K562 (cell line): ENCODE data around the gene PRTFDC1. TPM values are rescaled to one million over a fixed set of nuclear protein-coding genes. Genes with fewer than 3 reads are reported as not detected.

Source experiments
- ATF1 ChIP-seq, 2 experiments: fragments of 450-650 bp in 1 of 2; IDR thresholded peaks; 2 replicates each; pipeline ENCODE4 v1.6.1; 2016; ENCODE audit warnings: missing compliant biosample characterization in 1 of 2, missing genetic modification characterization in 1 of 2
- ESRRB ChIP-seq: fragments of 250-450 bp; sonication (Bioruptor Pico); IDR thresholded peaks from 2 replicates; pipeline ENCODE4 v1.5.0; 2020; ENCODE audit warnings: mild to moderate bottlenecking, moderate library complexity, borderline replicate concordance
- HMG20A ChIP-seq: fragments of 450-650 bp; formaldehyde crosslinking; conservative IDR thresholded peaks from 2 replicates; pipeline ENCODE4 v1.4.0; 2020; ENCODE audit warnings: mild to moderate bottlenecking, mixed read lengths
- JUND ChIP-seq, 2 experiments: IDR thresholded peaks; 2 replicates in 1 of 2; 3 replicates in 1 of 2; pipeline ENCODE4 v1.6.1; 2011; ENCODE audit warnings: borderline replicate concordance in 2 of 2, low read depth in 2 of 2, low read length in 2 of 2, improper control_type of control experiment in 1 of 2, missing biosample characterization in 1 of 2, missing genetic modification characterization in 1 of 2, missing genetic modification reagents in 1 of 2
- MEF2D ChIP-seq: conservative IDR thresholded peaks from 2 replicates; pipeline ENCODE4 v1.6.1; 2016; ENCODE audit warnings: low read depth, missing genetic modification characterization, missing compliant biosample characterization
- MEIS2 ChIP-seq: fragments of 450-650 bp; IDR thresholded peaks from 2 replicates; pipeline ENCODE4 v1.6.1; 2014; ENCODE audit warnings: mild to moderate bottlenecking; ENCODE audit not compliant: partially characterized antibody
- PCBP1 ChIP-seq: fragments of 200-400 bp; formaldehyde crosslinking; IDR thresholded peaks from 2 replicates; pipeline ENCODE4 v1.6.1; 2018; ENCODE audit warnings: mild to moderate bottlenecking, low read depth, low read length; ENCODE audit not compliant: poor library complexity, severe bottlenecking
- SAP30 ChIP-seq: fragments of 200-600 bp; sonication (generic); IDR thresholded peaks from 2 replicates; pipeline ENCODE4 v1.6.1; 2012; ENCODE audit warnings: borderline replicate concordance, low read depth, mild to moderate bottlenecking, moderate library complexity, low read length, control low read depth, inconsistent platforms; ENCODE audit not compliant: insufficient read depth, poor library complexity, severe bottlenecking
- SREBF2 ChIP-seq: sonication (generic); formaldehyde crosslinking; IDR thresholded peaks from 2 replicates; pipeline ENCODE4 v1.4.0; 2020; ENCODE audit warnings: mild to moderate bottlenecking, missing genetic modification reagents
- polyA plus RNA-seq, 8 experiments: library from polyadenylated mRNA; depleted of rRNA in 4 of 8; stranded (reverse) in 5 of 8; unstranded in 3 of 8; fragments of >200 nt; fragmentation: Nextera tagmentation in 2 of 8; fragmentation: Illumina TruSeq in 1 of 8; extraction: Ambion mirVana in 2 of 8; extraction: Trizol in 1 of 8; gene quantifications; 2 replicates each; pipeline versions ENCODE4 v1.2.1 to v1.2.3, GENCODE V29; 2011 to 2014; ENCODE audit warnings: inconsistent platforms in 1 of 8, missing spikeins in 1 of 8
- total RNA-seq, 7 experiments: library from RNA; depleted of rRNA in 6 of 7; stranded (reverse); fragments of >200 nt in 6 of 7; fragmentation: Illumina TruSeq in 2 of 7; extraction: Trizol in 2 of 7; gene quantifications; 2 replicates each; pipeline versions ENCODE4 v1.2.1 to v1.2.3, GENCODE V29; 2011 to 2021; ENCODE audit warnings: low replicate concordance in 1 of 7
- TF ChIP-seq, protein P1 (sequence below): fragments of 450-650 bp; IDR thresholded peaks from 2 replicates; pipeline ENCODE4 v1.6.1; 2016; ENCODE audit warnings: antibody characterized with exemption
- TF ChIP-seq, protein P2 (sequence below): fragments of 250-450 bp; sonication (Bioruptor Pico); IDR thresholded peaks from 2 replicates; pipeline ENCODE4 v1.4.0; 2020; ENCODE audit warnings: mild to moderate bottlenecking, moderate library complexity, borderline replicate concordance
- TF ChIP-seq, protein P3 (sequence below): fragments of 250-450 bp; sonication (Bioruptor Pico); IDR thresholded peaks from 2 replicates; pipeline ENCODE4 v1.6.1; 2021; ENCODE audit warnings: mild to moderate bottlenecking
- TF ChIP-seq, protein P4 (sequence below): sonication (generic); formaldehyde crosslinking; IDR thresholded peaks from 2 replicates; pipeline ENCODE4 v1.8.0; 2022; ENCODE audit warnings: mild to moderate bottlenecking, missing genetic modification reagents, borderline replicate concordance

Gene PRTFDC1
- total and polyA plus RNA-seq, 9 of the 15 experiments (the other 6 are each of a cell fraction or from before 2014, with no cell fraction given): 7.0 to 27.6 (median 10.0) TPM

DNA sequence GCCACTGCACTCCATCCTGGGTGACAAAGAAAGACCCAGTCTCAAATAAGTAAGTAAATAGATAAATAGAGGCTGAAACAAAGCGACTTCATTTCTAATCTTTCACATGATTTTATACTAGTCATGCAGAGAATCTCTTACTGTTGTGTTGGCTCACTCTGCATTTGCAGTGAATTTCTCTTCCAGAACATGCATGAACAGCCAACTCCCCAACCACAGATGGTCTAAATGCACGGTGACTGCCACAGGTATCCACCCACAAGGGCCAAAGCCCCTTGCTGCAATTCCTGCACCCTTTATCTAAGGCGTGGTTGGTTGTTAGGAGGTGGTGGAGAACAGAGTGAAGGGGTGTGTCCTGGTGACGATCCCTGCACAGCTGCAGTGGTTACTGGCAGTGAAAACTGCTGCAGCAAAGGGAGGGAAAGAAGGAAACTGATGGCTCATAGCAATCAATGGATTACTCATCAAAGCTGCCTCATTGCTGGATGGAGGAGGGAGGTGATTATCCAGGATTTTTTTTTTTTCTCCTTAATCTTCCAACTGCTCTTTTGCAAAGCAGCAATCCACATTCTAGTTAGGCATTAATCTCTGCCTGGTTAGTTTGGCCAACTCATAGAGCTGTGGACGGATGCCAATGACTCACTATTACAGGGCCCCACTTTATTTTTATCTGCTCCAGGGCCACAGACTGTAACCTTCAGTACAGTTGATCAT, 50.6 kb downstream of the PRTFDC1 start (continued):
- TF ChIP-seq, protein P1, sequence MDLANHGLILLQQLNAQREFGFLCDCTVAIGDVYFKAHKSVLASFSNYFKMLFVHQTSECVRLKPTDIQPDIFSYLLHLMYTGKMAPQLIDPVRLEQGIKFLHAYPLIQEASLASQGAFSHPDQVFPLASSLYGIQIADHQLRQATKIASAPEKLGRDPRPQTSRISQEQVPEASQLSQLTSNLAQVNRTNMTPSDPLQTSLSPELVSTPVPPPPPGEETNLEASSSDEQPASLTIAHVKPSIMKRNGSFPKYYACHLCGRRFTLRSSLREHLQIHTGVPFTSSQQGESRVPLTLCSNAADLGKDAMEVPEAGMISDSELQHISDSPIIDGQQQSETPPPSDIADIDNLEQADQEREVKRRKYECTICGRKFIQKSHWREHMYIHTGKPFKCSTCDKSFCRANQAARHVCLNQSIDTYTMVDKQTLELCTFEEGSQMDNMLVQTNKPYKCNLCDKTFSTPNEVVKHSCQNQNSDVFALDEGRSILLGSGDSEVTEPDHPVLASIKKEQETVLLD: peak; percentile 65; the same call in 1 of the 2 replicates
- TF ChIP-seq, protein P2, sequence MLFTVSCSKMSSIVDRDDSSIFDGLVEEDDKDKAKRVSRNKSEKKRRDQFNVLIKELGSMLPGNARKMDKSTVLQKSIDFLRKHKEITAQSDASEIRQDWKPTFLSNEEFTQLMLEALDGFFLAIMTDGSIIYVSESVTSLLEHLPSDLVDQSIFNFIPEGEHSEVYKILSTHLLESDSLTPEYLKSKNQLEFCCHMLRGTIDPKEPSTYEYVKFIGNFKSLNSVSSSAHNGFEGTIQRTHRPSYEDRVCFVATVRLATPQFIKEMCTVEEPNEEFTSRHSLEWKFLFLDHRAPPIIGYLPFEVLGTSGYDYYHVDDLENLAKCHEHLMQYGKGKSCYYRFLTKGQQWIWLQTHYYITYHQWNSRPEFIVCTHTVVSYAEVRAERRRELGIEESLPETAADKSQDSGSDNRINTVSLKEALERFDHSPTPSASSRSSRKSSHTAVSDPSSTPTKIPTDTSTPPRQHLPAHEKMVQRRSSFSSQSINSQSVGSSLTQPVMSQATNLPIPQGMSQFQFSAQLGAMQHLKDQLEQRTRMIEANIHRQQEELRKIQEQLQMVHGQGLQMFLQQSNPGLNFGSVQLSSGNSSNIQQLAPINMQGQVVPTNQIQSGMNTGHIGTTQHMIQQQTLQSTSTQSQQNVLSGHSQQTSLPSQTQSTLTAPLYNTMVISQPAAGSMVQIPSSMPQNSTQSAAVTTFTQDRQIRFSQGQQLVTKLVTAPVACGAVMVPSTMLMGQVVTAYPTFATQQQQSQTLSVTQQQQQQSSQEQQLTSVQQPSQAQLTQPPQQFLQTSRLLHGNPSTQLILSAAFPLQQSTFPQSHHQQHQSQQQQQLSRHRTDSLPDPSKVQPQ: no peak
- no peak for TF ChIP-seq PCBP1
- peak; percentile 93 for TF ChIP-seq JUND (IDR thresholded peaks at IDR 0.05; ENCODE audit: borderline replicate concordance, low read depth, low read length)
- peak; percentile 93; the same call in 2 of the 3 replicates for TF ChIP-seq JUND (tag; IDR thresholded peaks at IDR 0.05; ENCODE audit: borderline replicate concordance, low read depth, low read length)
- peak; percentile 68 for TF ChIP-seq MEF2D (tag)
- TF ChIP-seq MEIS2: peak; percentile 82
- TF ChIP-seq SREBF2 (CRISPR knock-in tag): no peak
- TF ChIP-seq, protein P3, sequence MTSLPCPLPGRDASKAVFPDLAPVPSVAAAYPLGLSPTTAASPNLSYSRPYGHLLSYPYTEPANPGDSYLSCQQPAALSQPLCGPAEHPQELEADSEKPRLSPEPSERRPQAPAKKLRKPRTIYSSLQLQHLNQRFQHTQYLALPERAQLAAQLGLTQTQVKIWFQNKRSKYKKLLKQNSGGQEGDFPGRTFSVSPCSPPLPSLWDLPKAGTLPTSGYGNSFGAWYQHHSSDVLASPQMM (CRISPR knock-in tag): no peak
- TF ChIP-seq SAP30: no peak
- no peak for TF ChIP-seq ESRRB
- no peak for TF ChIP-seq ATF1 (CRISPR knock-in tag; IDR thresholded peaks at IDR 0.05)
- peak; percentile 47 for TF ChIP-seq ATF1 (tag; IDR thresholded peaks at IDR 0.05)
- no peak for TF ChIP-seq HMG20A (CRISPR knock-in tag)
- TF ChIP-seq, protein P4, sequence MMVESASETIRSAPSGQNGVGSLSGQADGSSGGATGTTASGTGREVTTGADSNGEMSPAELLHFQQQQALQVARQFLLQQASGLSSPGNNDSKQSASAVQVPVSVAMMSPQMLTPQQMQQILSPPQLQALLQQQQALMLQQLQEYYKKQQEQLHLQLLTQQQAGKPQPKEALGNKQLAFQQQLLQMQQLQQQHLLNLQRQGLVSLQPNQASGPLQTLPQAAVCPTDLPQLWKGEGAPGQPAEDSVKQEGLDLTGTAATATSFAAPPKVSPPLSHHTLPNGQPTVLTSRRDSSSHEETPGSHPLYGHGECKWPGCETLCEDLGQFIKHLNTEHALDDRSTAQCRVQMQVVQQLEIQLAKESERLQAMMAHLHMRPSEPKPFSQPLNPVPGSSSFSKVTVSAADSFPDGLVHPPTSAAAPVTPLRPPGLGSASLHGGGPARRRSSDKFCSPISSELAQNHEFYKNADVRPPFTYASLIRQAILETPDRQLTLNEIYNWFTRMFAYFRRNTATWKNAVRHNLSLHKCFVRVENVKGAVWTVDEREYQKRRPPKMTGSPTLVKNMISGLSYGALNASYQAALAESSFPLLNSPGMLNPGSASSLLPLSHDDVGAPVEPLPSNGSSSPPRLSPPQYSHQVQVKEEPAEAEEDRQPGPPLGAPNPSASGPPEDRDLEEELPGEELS (CRISPR knock-in tag): no peak
